Stimulated activated CD8-positive, alpha-beta memory T cell treated with anti-CD3 and anti-CD28 coated beads, Interleukin-4, amount 100 ng/mL, for 24 hours (primary cell): ENCODE data around the gene PLP2.
A peak's percentile ranks its signal among the peaks of the same experiment; 100 is the strongest.
"Not testable (repeated sequence)": the region's sequence is repeated elsewhere in the genome, so short reads cannot be mapped to it uniquely, and the experiment has no call there.

Experiments
- DNase-seq: peaks from one replicate; pipeline ENCODE4 v3.0.0-alpha.2; 2020; ENCODE audit warnings: low read depth

PLP2 gene, protein sequence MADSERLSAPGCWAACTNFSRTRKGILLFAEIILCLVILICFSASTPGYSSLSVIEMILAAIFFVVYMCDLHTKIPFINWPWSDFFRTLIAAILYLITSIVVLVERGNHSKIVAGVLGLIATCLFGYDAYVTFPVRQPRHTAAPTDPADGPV

DNA sequence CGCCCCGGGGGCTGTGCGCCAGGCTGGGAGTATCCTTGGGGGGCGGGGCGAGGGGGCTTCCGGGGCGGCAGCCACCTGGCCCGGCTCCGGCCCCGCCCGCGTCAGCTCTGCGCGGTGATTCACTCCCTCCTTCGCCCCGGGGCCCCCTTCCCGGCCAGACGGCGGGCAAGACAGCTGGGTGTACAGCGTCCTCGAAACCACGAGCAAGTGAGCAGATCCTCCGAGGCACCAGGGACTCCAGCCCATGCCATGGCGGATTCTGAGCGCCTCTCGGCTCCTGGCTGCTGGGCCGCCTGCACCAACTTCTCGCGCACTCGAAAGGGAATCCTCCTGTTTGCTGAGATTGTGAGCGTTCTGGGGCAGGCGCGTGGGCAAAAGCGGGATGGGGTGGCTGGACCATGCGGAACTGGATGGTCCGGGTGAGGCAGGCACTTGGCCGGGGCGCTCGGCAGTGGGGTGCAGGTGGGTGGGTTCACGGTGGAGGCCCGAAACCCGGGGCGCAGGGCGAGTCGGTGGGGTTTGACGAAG, at the start of gene PLP2:
PLP2 (plus strand) TSS at position 147 of the 528 bp plus-strand sequence; CDS start at position 250, 103 bp downstream.
- DNase-seq: peak; percentile 62

DNA sequence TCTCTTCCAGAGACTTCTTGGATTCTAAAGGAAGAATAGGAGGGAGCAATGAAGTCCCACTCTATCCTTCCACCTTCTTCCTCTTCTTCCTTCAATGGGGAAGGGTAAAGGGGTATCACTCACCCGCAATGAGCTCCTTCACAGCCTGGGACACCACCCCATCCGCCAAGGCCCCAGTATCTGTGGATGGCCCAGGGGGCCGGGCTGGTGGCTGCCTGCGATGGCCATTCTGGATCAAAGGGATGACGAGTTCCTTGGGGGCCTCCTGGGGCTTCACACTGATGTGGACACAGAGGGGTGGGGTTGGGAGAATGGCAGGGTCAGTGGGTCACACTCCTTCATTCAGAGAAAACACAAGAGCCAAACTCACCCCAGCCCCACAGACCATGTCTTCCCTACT, 49.2 kb upstream of the PLP2 start:
- no peak for DNase-seq

DNA sequence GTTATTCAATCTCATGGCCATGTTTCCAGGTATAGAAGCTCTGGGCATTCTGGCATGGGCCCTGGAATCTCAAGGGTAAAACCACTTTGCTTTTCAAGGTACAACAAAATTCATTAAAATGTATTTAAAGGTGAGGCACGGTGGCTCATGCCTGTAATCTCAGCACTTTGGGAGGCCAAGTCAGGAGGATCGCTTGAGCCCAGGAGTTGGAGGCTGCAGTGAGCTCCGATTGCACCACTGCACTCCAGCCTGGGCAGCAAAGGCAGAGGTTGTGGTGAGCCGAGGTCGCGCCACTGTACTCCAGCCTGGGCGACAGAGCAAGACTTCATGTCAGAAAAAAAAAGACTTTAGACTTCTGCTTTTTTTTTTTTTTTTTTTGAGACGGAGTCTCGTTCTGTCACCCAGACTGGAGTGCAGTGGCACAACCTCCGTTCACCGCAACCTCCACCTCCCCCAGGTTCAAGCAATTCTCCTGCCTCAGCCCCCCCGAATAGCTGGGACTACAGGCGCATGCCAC, 43.9 kb upstream of the PLP2 start:
- DNase-seq: not testable (repeated sequence)

DNA sequence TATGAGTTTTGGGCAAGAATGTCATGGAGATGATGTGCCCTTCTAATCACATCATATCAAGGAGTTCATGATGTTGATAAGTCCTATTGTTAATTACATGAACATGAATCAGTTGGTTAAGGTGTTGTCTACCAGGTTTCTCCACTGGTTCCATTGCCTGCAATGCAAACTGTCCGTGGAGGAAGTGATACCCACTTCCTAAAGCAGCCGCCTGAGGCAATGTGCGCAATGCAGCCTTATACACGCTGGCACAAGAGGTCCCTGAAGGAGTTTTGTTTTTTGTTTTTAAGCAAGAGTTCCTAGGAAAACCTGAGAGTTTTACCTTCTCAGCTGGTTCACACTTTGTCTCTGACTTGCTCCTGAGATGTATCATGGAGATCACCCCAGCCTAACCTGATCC, 42.3 kb upstream of the PLP2 start:
- no peak for DNase-seq

DNA sequence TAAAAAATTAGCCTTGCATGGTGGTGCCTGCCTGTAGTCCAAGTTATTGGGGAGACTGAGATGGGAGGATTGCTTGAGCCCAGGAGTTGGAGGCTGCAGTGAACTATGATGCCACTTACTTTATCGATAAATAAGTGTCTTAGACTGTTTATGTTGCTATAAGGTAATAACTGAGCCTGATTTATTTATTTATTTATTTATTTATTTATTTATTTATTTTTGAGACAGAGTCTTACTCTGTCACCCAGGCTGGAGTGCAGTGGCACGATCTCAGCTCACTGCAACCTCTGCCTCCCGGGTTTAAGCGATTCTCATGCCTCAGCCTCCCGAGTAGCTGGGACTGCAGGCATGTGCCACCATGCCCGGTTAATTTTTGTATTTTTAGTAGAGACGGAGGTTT, 39.4 kb upstream of the PLP2 start:
- not testable (repeated sequence) for DNase-seq

DNA sequence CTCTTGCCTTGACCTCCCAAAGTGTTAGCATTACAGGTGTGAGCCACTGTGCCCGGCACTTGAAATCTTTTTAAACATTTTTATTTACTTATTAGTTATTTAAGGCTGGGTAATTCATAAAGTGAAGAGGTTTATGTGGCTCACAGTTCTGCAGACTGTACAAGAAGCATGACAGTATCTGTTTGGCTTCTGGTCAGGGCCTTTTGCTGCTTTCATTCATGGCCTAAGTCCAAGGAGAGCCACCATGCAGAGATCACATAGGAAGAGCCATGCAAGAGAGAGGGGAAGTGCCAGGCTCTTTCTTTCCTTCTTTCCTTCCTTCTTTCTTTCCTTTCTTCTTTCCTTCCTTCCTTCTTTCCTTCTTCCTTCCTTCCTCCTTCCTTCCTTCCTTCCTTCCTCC, 37.9 kb upstream of the PLP2 start:
- no peak for DNase-seq

DNA sequence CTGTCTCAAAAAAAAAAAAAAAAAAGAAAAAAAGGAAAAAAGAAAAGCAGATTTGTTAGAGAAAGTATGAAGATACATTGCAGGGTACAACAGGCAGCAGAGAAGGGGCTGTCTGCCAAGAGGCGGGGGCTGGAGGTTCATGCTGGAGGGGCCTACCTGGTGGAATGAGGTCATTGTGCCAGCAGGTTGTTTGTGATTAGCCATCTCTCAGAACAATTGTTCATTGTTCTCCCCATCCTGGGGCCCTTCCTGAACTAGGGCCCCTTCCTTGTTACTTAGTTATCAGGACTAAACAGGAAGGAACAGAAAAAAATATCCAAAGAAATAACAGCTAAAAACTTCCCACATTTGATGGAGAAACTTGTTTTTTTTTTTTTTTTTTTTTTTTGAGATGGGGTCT, 34.2 kb upstream of the PLP2 start:
- DNase-seq: no peak

DNA sequence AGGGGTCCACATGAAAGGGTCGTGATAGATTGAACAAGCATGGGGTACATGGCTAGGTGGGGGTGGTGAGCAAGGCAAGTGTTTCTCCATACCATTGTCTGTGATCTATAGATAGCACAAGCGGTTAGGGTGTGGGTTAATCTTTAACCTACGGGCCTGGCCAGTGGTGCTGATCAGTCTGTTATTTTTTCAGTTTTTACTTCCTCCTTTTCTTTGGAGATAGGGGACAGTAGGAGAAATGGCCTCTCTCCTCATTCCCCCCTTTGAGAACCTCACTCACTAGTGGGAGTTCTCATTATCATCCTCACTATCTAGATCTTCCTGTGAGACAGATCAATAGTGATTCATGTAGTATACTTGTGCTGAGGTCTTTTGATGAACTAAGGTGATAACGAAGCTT, 32.0 kb upstream of the PLP2 start:
- DNase-seq: no peak

DNA sequence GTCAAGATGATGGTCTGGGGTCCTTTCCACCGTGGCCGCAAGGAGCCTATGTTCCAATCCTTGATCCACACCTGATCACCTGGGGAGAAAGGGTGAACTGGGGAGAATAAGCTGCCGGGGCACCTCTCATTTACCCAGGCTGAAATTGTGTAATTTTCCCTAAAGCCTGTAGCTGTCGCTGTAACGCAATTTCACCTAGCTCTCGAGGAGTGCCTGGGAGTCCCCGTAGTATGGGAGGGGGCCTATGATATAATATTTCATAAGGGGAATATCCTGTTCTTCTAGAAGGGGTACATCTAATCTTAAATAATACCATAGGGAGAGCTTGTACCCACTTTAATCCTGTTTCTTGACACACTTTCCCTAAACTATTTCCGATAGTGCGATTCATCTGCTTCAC, 29.4 kb upstream of the PLP2 start:
- not testable (repeated sequence) for DNase-seq

DNA sequence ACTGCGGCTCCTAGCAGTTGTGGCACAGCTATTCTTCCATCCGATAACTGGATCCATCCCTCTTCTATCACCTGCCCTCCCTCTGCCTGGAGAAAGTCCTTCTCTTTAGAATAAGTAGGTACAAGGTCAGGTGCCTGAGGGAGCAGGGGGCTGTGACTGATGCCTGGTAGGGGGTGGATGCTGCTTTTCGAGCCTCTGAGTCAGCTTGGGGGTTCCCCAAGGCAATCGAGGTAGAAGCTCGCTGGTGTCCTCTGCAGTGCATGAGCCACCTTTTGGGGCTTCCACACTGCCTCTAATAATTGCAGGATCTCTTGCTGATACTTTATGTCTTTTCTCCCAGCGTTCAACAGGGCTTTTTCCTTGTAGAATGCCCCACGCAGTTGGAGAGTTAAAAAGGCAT, 28.5 kb upstream of the PLP2 start:
- DNase-seq: not testable (repeated sequence)

DNA sequence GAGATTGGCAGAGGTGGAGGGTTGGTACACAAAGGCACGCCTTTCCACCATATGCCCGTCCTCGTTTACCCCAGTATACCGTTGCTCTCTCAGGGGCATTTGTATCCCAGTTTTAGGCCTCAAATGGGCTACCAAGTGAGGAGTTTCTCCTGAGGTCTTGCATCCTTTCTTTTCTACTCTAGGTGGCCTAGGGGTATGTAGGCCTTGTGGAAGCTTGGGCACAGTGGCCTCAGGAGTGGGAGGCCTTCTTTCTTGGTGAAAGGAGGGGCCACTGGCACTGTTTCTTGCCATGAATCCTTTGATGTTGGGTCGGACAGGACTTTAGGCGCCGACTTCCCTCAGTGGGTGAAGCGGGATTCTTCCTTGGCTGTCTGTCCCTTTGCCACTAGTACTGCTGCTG, 24.4 kb upstream of the PLP2 start:
- no peak for DNase-seq

DNA sequence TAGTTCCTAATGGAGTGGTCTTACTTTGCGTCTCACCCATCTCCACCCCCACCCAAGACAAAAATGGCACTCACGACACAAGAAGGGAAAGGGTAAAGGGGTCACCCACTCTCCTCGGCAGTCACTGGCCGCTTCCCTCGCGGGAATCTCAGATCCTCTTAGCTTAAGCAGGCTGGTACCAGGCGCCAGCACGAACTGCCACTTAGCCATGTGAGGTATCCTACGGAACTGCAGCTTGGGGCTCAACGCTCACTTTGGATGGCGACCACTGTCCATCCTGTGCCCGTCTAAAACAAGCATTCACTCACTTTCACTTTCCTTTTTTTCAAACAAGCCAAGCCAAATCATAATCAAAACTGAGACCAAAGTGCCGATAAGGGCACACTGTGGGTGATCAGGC, 23.8 kb upstream of the PLP2 start:
- no peak for DNase-seq

DNA sequence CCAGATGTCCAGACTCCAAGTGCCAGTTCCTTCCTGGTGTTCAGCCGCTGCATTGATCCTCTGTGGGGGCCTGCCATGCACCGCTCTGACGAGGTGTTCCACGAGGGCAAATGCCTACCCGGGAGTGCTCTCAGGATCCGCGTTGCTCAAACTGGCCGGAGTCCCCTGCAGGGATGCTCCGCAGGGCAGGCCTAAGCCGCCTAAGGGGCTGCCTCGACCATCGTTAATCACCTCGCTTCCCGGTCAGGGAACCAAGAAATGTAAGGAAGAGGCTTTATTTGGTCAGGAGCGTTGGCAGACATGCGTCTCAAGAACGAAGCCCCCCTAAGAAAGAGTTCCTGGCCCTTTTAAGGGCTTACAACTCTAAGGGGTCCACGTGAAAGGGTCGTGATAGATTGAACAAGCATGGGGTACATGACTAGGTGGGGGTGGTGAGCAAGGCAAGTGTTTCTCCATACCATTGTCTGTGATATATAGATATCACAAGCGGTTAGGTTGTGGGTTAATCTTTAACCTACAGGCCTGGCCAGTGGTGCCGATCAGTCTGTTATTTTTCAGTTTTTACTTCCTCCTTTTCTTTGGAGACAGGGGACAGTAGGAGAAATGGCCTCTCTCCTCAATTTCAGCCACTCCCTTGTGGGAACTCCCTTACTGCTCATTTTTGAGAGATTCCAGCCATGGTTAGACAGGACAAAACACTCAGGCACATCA, 23.2 kb upstream of the PLP2 start:
- not testable (repeated sequence) for DNase-seq

DNA sequence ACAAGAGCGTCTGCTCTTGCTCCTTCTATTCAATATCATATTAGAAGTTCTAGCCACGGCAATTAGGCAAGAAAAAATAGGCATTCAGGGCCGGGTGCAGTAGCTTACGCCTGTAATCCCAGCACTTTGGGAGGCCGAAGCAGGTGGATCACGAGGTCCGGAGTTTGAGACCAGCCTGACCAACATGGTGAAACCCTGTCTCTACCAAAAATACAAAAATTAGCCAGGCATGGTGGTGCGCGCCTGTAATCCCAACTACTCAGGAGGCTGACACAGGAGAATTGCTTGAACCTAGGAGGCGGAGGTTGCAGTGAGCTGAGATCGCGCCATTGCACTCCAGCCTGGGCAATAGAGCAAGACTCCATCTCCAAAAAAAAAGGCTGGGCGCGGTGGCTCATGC, 22.4 kb upstream of the PLP2 start:
- DNase-seq: not testable (repeated sequence)

DNA sequence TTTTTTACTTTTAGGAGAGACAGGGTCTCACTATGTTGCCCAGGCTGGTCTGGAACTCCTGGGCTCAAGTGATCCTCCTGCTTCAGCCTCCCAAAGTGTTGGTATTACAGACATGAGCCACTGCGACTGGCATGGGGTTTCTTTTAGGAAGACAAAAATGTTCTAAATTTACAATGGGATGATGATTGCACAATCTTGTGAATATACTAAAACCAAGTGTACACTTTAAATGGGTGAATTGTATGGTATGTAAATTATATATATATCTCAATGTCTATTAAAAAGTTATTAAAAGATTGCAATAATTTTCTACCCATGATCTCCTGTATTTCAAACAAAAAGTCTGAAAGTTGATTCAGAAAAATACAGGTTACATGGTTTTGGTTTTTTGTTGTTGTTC, 18.2 kb upstream of the PLP2 start:
- no peak for DNase-seq

DNA sequence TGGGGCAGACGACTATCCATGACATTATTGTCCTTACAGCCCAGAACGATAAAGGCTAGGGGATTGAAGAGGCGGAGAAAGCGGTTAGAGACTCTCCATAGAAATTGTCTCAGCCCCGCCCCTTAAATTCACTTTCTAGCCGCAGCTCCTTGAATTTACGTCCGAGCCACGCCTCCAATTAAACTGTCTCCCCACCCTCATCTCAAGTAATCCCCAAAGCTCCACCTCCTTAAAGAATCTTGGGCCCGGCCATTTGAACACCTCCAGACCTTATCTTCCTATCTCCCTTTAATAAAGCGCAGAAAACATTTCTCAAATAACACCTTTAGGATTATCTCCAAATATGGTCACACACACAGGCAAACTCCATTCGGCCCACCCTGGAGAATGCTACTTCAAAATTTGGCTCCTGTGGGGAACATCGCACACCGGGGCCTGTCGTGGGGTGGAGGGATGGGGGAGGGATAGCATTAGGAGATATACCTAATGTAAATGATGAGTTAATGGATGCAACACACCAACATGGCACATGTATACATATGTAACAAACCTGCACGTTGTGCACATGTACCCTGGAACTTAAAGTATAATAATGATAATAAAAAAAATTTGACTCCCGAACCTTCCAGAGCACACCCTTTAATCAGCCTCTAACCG, 16.3 kb upstream of the PLP2 start:
- no peak for DNase-seq

DNA sequence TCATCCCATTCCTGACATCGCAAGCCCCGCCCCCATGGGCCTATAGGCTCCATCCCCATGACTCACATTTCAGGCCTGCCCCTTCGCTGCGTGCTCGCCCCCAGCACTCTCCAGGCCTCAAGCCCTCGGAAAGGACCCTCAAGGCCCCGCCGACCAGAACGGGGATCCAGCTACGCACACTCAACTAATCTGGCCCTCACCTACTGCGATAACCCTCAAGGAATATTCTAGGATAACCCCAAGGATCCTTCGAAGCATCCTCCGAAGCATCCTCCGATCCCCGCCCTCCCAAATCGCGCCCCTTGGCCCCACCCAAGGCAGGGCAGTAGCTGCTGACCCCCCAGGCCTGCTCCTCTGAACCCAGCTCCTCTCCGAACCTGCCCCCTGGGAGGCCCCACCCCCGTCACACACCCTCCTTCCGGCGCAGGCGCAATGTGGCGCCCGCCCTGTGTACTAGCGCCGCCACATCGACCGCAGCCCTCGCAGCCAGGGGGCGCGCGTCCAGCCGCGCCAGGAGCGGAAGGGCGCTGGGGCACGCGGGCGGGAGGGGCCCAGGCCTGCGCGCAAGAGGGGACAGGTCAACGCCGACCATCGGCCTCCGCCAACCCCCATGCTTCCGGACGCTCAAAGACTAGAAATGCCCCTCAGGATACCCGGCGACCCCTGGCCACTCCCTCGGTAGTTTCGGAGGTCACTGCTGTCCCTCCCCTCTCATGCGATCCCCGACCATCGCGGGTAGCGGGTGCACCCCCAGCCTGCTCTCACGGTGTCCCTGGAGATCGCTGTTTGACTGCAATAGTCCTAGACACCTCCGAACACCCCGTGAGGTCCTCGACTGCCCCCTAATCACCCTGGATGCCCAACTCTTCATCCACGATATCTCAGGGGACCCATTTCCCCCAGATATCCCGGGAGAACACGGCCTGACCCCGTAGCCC, 15.5 kb upstream of the PLP2 start:
- DNase-seq: peak; percentile 75

DNA sequence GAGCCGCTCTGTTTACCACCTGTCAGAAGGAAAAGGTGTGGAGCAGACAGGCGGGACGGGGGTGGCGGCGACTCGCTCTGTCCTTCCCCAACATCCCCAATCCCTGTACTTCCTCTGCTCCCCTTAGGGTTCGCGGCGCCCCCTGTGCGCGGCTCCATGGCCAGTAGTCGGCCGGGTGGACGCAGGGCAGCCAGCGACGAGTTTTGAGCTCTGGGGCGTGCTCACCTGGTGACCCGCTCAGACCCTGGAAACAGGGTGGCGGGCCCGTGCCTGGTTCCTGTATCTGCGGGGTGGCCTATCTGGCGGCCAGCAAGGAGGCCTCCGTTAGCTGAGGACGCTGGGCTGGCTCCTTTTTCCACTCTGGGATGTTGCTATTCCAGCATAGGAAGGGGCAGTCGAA, 14.5 kb upstream of the PLP2 start:
- DNase-seq: no peak

DNA sequence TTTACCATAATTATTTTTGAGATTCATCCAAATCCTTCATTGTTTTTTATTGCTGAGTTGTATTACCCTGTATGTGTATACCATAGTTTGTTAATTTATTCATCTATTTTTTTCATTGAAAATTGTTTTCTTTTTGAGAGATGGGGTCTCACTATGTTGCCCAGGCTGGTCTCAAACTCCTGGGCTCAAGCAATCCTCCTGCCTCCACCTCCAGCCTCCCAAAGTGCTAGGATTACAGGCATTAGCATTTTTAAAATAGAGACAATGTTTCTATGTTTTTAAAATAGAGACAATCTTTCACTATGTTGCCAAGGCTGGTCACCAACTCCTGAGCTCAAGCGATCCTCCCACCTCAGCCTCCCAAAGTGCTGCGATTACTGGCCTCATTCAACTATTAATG, 10.8 kb upstream of the PLP2 start:
- no peak for DNase-seq

DNA sequence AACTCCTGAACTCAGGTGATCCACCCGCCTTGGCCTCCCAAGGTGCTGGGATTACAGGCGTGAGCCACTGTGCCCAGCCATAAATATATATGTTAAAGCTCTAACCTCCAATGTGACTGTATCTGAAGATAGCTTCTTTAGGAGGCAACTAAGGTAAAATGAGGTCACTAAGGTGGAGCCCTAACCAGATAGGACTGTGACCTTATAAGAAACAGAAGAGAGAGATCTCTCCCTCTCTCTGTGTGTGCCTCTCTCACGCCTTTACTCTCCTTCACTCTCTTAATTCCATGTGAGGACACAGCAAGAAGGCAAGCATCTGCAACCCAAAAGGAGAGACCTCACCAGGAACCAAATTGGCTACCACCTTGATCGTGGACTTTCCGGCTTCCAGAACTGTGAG, 10.1 kb upstream of the PLP2 start:
- DNase-seq: no peak

DNA sequence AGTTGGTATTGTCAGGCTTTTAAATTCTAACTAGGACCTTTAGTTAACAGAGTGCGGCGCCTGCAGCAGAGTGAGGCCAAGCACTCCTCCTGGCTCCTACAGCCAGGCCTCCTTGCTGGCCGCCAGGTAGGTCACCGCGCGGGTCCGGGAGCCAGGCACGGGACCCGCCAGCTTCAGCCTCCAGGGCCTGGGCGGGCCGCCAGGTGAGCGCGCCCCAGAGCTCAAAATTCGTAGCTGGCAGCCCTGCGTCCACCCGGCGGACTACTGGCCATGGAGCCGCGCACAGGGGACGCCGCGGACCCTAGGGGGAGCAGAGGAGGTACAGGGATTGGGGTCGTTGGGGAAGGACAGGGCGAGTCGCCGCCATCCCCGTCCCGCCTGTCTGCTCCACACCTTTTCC, 9.1 kb upstream of the PLP2 start, which contains the start of gene MAGIX:
MAGIX (plus strand) TSS at position 139 of the 400 bp plus-strand sequence; CDS start at position 271, 132 bp downstream.
- DNase-seq: no peak
